ENCODE data around the gene LRSAM1. TPM values are rescaled to one million over a fixed set of nuclear protein-coding genes. Genes with fewer than 3 reads are reported as not detected.

LRSAM1 gene
- total RNA-seq, 3 donors from 2014 or later = 16.8 to 29.0 (median 17.9) TPM

DNA sequence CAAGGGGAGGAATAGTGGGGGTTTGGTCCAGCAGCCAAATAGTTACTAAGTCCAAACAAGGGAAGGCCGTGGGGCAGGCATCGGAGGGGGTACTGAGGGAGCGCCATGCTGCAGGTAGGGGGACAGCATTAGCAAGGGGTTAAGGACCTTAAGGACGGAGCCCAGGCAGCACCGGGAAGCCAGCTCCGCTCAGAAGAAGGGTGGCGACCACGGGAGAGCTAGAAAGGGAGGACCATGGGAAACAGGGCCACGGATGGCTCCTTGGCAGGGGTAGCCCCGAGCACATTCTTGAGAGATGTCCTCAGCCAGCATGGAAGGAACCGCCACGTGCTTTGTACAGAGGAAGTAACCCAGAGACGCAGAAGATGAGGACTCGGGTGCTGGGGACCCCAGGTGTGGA lies 84.5 kb downstream of the LRSAM1 start:
- H3K36me3 ChIP-seq (ENCODE audit: low read depth) = no peaks in the 10 kb centered on the region
- intact Hi-C loops (cut with DNase I, micrococcal nuclease) = no loop called here
- no peak overlapping the region for H3K4me3 ChIP-seq
- ATAC-seq = no peak
- no peak for TF ChIP-seq CTCF (IDR thresholded peaks at IDR 0.05)
- peaks cover 19% of the 10 kb centered on the region for H3K4me1 ChIP-seq (ENCODE audit: low read depth)
- no peaks in the 10 kb centered on the region for H3K9me3 ChIP-seq
- DNase-seq = peak in 1 of 3 donors; percentile 26

- intact Hi-C loops (cut with DNase I, micrococcal nuclease) = no loop called here
- Histone ChIP-seq H3K4me1 (ENCODE audit: low read depth) (peaks cover 23% of the 10 kb centered on the region), H3K9me3 (no peaks in the 10 kb centered on the region), H3K36me3 (ENCODE audit: low read depth) (no peaks in the 10 kb centered on the region), H3K4me3 (no peak overlapping the region)
- TF ChIP-seq CTCF (IDR thresholded peaks at IDR 0.05) = no peak
- peak in 1 of 3 donors; percentile 28 for DNase-seq
- ATAC-seq = no peak
Observed at GRCh38 chr9:127536499-127536898, 85.2 kb downstream of the LRSAM1 start.

DNA sequence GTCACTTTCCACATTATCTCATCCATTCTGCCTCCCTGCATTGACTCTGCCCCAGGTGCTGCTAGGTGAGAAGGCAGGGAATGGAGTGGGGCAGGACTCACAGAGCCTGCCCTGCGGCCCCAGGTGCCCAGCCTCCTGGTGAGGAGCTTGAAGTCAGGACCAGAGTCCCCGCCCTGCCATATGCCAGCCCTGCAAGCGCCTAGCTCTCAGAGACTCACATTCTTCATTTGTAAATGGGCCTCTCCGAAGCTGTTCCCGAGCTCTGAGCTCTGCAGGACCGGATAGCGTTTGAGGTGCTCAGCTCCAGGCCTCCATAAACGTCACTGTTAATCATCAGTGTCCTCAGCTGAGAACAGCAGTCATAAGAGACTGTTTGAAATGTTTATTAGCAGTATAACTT lies 85.7 kb downstream of the LRSAM1 start:
- ATAC-seq (peak; percentile 52), DNase-seq (peak in 1 of 3 donors; percentile 34)
- intact Hi-C loops (cut with DNase I, micrococcal nuclease) = no loop called here
- no peak for TF ChIP-seq CTCF (IDR thresholded peaks at IDR 0.05)
- Histone ChIP-seq H3K9me3 (no peaks in the 10 kb centered on the region), H3K36me3 (ENCODE audit: low read depth) (no peaks in the 10 kb centered on the region), H3K4me1 (ENCODE audit: low read depth) (peaks cover 23% of the 10 kb centered on the region), H3K4me3 (no peak overlapping the region)

- Histone ChIP-seq H3K9me3 (no peaks in the 10 kb centered on the region), H3K36me3 (ENCODE audit: low read depth) (no peaks in the 10 kb centered on the region), H3K4me1 (ENCODE audit: low read depth) (peaks cover 23% of the 10 kb centered on the region), H3K4me3 (no peak overlapping the region)
- intact Hi-C loops (cut with DNase I, micrococcal nuclease) = no loop called here
- TF ChIP-seq CTCF (IDR thresholded peaks at IDR 0.05) = no peak
- ATAC-seq (peak; percentile 41), DNase-seq (peak in 1 of 3 donors; percentile 25)
Observed at GRCh38 chr9:127537792-127538191, 86.5 kb downstream of the LRSAM1 start.

DNA sequence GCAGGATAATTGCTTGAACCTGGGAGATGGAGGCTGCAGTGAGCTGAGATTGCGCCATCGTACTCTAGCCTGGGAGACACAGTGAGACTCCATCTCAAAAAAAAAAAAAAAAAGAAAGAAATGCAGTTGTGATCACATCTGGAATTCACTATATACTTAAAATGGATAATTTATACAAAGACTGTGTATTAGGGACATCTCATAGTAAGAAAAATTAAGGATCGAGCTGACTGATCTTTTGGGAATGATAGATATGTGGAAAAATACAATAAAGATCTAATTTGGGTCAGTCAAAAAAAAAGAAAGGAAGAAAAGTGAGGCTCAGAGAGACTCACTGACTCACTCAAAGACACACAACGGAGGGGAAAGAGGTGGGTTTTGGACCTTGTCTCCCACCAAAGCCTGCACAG lies 87.5 kb downstream of the LRSAM1 start:
- DNase-seq = no peak
- no peaks in the 10 kb centered on the region for H3K36me3 ChIP-seq (ENCODE audit: low read depth)
- ATAC-seq = no peak
- no peak overlapping the region for H3K4me3 ChIP-seq
- intact Hi-C loops (cut with DNase I, micrococcal nuclease) = no loop called here
- no peak for TF ChIP-seq CTCF (IDR thresholded peaks at IDR 0.05)
- H3K4me1 ChIP-seq (ENCODE audit: low read depth) = peaks cover 23% of the 10 kb centered on the region
- H3K9me3 ChIP-seq = no peaks in the 10 kb centered on the region
